Islet precursor cell (in vitro differentiated cells): Measurements from ENCODE around the gene RPTOR.

Experiments
- DNase-seq: peaks from one replicate; pipeline ENCODE4 v3.0.0-alpha.2; 2018

RPTOR gene

DNA sequence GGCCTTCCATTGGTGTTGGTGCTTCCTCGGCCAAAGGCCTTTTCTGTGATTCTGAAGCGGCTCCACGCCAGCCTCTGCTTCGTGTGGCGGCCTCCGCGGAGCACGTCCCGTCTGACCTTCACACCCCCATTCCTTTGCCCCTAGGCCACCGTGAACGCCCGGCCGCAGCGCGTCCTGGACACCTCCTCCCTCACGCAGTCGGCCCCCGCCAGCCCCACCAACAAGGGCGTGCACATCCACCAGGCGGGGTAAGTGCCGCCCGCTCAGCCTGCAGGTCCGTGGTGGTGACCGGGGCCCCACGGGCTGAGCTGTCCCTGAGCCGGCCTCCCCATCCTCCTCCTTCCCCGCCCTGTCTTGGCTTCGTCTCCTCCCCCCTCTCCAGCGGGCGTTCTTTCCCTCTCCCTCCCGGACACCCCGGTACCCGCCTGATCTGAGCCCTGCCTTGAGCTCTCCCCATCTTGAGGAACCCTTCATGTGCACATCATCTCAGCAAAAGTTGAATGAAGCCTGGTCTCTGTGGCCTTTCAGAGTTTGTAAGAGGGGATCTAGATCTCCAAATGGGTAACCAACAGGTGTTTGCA is 378.0 kb downstream of the RPTOR start:
- no peak for DNase-seq

DNA sequence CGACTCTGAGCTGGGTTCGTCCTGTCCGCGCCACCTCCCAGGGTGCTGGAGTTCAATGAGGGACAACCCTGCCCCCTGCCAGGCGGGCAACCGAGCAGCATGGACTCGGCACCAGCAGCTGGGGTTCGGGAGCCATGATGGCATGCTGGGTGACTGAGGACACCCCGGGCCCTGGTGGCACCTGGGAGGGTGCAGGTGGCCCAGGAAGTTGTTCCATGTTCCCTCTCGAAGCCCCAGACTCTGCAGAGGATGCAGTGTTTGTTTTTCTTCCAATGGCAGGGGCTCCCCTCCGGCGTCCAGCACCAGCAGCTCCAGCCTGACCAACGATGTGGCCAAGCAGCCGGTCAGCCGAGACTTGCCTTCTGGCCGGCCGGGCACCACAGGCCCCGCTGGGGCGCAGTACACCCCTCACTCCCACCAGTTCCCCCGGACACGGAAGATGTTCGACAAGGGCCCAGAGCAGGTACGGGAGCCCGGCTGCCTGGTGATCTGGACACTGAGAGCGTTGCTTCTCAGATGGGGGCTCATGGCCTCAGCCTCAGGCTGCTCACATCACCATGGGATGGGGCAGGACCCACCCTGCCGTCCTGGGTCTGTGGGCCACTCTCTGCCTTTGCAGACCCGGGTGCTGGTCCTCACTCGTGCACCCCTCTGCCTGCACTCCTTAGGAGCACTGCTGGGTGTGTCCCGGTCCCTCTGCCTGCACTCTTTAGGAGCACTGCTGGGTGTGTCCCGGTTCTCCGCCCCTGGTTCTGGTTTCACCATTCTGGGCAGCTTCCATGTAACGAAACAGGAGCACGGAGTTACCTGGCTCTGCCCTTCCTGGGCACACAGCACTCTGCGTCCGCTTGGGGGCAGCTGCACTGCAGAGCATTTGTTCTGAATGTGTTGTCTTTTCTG is 378.8 kb downstream of the RPTOR start:
- DNase-seq, result no peak

DNA sequence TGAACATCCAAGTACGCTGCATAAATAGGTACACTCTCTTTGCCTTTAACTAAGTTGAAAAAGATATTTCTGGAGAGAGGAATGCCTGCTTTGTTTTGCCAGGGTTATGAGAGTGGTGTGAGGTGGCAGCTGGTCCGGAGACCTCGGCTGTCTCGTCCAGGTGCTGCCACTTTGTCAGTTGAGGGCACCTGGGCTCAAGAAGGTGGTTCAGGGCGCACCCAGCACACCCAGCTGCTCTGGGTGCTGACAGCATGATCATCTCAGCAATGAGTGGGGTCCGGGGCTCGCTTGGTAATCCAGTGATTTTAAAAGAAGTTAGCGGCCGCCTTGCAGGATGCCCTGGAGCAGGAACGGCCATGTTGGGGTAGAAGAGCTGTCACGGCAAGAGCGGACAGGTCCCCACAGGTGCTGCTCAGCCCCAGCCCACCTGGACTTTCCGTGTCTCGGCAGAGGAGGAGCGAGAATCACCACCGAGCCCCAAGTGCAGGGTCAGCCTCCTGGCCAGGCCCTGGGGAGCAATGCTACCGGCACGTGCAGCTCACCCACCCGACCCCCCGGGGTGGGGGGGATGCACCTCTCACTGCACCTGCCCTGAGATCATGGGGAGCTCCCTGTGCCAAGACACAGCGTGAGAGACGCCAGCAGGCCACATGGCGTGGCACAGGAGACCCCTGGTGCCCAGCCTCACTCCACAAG is 379.6 kb downstream of the RPTOR start:
- no peak for DNase-seq

DNA sequence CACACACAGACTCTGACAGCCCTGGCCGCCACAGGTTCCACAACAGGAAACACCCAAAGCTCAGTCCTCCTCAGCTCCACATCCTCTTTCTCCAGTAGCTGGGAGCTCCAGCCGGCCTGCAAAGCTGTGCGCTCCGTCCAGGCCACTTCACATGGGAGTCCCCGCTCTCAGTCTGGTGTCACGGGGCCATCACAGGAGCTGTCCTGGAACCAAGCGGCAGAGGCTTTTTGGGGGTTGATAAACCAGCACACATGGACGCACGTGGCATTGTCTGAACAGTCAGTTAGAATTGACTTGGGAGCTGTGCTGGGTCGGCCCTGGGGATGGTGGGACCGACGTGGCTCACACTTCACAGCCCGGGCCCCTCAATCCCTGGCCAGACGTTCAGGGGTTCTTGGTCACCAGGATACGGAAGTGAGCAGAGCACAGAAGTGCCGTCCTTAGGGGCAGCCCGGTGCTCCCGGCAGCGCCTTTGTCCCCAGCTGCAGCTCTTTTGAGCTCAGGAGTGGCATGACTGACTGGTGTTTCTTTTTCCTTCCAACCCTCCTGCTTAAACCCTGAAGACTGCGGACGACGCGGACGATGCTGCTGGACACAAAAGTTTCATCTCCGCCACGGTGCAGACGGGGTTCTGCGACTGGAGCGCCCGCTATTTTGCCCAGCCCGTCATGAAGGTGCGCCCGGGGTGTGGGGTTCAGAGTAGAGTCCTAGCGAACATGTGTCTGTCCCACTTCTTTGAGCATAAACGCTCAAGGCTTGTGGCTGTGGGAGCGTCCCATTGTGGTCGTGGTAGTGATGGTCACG is 380.4 kb downstream of the RPTOR start:
- no peak for DNase-seq

DNA sequence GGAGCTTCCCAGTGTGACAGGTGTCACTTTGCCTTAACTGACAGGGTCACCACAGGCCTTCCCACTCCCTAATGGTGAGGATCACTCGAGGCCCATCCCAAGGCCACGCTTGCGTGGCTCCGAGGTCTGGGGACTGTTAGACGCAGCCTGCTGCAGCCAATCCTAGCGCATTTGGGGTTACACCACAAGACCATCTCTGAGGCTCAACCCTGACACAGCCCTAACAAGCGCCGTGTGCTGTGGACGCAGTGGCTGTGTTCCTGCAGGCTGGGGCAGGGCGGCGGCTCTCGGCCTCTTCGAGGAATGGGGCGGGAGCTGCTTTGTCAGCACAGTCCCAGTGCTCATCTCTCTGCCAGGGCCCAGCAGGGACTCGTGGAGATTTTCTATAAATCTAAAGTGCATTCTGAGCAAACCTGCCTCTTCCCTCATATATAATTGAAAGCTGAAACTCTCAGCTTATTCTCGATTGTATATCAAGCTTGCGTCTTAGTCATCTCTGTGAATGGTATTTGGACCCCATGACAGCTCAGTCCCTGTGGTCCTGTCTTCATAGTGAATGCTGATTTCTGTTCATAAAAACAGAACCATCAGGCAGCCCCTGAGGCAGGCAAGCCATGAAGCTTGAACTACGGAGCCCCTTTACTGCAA is 381.2 kb downstream of the RPTOR start:
- no peak for DNase-seq

DNA sequence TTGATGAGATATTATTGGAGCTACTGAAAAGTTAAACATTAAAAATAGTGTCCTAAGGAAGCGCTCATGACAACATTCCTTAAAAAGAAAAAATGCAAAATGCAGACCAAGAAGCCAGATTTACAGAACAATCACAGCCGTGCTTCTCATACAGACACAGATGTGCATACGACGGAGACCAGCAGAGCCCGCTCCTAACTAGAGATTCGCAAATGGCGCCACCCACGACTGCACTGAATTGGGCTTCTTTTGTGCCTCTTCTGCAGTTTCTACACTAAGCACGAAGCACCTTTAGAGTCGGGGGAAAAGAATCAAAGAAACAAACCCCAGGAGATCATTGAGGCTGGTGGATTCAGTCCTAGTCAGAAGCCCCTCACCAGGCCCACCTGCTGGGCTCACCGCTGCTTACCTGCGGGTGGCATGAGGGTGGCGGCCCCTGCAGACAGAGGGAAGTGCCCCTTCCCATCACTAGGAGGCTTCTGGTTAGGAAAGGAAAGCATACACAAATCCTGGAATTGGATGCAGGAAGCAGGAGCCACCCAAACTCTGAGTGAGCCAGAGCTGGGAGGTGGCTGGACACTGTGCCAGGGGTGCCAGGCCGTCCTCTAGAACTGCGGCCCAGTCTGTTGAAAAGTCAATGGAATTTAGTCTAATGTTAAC is 382.1 kb downstream of the RPTOR start:
- no peak for DNase-seq

DNA sequence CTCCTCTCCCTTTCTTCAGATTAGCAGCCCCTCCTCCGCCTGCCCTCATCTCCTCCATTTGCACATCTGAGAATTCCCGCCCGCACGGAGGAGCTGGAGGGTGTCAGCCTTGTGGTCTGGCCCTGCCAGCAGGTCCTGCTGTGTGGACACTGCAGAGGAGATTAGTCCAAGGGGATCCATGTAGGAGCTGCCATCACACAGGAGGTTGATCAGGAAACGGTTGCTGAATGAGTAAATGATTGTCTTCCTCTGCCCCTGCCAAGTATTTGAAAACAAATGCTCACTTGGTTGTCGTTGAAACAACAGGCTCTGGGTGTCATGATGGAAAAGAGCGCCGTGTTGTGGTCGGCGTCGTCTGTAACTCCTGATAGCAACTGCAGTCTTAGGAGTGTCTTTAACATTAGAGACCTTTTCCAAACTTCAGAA is 383.2 kb downstream of the RPTOR start:
- DNase-seq, result peak; percentile 80

DNA sequence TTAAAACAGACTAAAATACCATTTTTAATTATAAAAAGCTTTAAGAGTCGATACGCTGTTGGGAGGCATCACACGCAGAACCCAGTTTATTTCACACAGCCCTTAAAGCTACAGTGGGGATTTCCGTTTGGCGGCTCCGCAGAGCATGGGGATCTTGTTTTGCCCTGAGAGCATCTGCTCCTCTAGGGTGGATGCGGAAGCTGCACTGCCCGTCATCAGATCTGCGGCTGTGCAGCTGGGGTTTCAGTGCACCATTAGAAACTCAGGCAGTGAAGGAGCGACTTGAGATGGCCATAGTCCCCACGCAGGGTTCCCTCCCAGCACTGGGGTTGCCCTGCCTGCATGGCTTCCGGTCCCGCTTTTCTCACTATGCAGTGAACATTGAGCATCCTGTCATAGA is 384.8 kb downstream of the RPTOR start:
- DNase-seq, result no peak

DNA sequence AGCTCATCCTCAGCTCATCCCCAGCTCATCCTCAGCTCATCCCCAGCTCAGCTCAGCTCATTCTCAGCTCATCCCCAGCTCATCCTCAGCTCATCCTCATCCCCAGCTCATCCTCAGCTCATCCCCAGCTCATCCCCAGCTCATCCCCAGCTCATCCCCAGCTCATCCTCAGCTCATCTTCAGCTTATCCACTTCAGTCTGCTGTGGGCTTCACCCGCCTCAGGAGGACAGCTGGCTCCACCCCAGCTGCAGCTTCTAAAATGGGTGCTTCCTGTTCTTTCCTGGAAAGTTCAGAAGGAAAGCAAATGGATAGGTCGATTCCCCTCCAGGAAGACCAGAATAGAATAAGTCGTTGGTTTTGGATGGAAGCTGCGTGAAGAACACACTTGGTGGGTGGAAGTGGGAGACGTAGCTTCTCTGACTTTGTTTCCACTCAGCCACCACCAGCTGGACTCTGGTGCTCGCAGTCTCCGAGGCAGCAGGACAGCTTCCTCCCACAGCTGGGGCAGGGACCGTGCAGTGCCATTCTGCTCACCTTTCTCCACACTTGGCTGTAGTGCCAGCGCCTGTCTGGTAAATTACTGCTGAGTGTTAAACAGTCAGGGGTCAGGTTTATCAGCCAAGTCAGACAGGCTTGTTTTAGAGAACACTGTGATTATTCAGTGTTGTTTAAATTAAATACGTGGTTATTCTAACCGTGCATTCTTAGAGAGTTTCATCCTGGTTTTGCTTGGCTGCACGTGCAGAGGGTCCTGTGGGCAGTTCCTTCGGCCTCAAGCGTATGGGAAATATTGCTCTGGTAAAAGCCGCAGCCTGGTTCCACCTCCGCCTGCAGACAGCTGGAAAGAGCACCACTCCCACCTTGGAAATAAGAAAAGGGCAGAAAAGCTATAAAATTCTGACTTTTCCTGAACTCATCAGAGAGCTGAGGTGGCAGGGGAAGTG is 386.0 kb downstream of the RPTOR start:
- DNase-seq, result no peak

DNA sequence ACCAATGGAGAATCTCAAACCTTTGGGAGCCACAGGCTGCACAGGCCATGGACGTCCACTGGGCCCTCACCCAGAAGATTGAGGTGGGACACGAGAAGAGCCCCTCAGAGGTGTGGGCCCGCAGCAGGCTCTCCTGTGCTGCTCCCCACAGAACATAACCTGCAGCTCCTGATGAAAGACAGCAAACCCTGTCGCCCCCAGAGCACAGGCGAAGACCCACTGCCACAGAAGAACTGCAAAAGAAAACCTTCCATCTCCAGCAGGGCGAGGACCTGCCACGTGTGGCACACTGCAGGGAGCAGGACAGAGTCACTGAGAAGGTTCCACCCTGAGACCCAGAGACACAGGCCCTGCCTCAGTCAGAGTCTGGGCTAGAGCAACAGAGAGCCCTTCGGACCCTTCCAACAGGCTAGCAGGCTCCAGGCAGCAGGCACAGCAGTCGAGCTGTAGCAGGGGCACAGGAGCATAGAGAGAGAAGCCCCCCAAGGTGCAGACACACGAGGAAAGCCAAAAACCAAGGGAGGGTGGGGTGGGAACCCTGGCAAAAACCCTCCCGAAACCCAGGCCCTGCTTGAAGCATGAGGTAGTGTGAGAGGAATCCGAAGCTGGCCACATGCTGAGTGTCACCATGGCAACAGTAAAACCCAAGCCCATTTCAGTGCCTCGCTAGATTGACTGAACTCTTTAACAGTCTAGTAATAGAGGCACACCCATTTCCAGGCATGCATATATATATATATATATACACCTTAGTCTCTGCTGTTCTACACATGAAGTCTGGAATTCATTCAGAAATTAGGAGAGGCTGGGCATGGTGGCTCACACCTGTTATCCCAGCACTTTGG is 387.0 kb downstream of the RPTOR start:
- peak; percentile 84 for DNase-seq

DNA sequence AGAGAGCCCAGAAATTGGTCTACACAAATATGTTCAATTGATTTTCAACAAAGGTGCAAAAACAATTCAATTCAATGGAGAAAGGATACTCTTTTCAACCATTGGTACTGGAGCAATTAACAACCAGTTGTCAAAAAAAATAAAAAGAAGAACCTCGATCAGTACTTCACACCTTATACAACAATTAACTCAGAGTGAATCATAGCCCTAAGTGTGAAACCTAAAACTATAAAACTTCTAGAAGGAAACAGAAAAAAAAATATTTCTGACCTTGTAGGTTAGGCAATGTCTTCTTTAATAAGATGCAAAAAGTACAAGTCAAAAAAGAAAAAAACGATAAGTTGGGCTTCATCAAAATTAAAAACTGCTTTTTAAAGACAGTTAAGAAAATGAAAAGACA is 390.9 kb downstream of the RPTOR start:
- DNase-seq, result no peak

DNA sequence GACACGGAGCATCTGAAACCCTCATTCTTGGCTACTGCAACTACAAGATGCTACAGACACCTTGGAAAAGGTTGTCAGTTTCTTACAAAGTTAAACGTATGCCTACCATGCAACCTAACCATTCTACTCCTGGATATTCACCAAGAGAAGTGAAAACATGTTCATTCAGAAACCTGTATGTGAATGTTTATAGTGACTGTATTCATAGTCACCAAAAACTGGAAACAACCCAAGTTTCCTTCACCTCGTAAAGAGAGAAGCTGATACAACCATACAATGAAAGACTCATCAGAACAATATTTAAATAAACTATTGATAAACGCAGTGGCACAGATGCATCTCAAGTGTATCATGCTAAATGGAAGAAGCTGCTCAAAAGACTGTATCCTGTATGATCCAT is 391.6 kb downstream of the RPTOR start:
- DNase-seq, result no peak

DNA sequence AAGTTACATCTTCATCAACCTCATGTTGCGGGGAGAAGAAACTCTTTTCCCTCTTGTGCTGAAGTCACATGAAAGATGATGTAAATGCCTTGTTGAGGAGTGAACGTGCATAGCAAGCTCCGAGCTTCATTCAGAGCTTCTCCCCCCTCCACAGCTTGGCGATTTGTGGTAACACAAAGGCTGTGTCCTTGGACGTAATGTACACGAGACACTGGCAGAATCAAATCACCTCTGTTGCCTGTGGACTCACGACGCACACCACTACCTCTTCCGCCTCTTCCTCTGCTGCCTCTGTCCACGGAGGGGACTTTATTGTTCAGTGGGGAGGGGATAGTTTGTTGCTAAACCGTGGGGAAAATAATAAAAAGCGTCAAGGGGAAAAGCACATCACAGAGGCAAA is 392.1 kb downstream of the RPTOR start:
- no peak for DNase-seq

DNA sequence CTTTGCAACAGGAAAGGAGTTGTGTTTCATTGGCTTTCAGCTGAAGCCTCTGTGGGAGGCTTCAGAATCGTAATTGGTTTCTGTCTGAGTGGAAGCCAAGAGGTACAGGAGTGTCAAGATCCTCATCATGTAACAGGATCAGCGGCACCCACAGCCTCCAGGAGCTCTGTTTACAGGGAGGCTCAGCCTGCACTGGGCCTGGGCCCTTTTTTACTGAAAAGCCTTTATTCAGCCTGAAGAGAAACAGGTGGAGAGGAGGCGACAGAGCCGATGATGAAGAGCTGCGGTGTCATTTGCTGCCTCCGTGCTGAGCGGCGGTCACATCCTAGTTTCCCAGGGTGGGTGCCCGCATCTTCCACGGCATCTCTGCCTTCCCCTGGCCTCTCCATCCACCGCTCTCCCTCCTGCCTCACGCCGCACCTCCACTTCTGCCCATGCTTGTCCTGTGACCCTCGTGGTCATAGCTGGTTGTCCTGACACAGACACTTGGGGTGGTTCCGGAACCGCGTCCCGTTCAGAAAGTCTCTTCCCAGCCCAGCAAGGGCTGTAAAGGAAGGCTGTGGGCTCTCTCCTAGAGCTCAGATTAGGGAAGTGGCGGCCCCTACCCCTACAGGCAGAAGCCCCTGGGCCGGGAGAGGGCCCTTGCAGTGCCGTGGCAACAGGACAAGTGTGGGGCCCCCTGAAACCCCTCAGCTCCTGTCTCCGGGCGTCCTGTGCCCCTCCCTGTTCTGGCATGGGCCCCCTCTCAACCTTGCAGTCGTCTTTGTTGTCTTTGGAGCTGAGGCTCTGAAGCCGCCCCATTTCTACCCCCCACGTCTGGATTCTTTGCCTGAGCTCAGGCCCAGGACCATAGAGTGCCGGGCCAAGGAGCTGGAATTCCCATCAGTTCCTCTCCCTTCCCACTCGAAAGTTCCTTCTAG is 393.1 kb downstream of the RPTOR start:
- no peak for DNase-seq

DNA sequence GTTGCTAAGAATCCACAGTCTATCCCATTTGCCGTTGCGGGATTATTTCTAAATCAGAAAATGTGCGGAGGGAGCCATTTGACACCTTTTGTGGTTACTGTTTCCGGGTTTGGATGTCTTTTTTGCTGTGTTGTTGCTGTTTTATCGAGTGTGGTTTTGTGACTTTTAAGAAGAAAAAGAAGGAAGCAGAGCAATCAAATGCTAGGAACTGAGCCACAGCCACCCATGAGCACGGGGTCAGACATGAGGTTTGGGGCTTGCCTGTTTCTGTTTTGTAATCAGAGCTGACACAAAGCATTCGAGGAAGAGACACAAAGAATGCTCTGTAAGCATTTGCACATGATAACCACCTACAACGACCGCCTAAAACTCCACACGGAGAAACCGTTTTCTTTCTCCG is 393.9 kb downstream of the RPTOR start:
- no peak for DNase-seq

DNA sequence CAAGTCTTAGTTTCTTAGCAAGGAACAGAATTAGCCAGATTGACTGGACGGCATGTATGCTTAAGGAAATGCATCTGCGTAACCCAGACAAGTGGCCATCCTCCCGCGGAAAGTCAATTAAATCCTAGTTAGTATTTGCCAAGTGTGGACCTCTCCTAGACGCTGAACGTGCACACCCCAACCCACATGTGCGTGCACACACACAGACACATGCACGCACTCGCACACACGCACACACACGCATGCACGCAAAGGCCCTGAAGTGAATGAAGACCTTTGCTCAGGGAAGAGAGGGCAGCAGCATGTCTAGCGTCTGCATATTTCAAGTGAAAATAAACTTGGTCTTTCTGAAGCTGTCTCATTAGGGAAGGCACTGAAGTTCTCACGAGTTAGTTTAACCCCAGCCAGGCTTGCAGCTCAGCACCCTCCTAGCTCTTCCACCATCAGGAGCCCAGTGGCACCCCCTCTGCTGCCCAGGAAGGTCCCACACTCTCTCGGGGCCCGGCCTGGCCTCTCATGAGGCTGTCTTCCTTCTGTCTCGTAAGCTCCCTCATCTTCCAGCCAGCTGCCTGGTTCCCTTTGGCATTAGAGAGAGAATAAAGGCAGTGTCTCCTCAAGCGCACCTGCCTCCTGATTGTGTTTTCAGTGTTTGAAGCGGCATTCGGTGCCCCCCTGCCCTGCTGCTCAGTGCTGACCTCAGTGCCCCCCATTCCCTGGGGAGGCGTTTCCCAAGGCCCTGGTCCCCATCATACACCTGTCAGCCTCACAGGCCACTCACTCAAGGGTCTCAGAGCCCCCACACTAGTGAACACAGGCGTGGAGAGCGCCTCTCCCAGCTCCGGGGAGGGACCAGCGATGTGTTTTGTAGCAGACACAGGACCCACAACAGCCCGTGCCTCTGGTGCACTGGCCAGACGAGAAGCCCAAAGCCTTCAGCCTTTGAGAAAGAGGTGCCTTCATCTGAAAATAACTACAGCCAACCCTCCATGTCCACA is 394.8 kb downstream of the RPTOR start:
- DNase-seq, result no peak
